ENCODE results near the gene ATP5F1E.
"Not testable (repeated sequence)": the region's sequence is repeated elsewhere in the genome, so short reads cannot be mapped to it uniquely, and the experiment has no call there.

ATP5F1E gene

GRCh38 chr20:59042796-59043631, 10.9 kb upstream of the ATP5F1E start:
- DNase-seq, result peak; percentile 90

GRCh38 chr20:59042151-59042795, 10.1 kb upstream of the ATP5F1E start, which contains the start of gene PRELID3B:
TSS of gene PRELID3B (minus strand) at chr20:59042786. CDS start at chr20:59042730, 56 bp downstream.
- DNase-seq, result no peak

GRCh38 chr20:59041487-59041886, 9.4 kb upstream of the ATP5F1E start:
- not testable (repeated sequence) for DNase-seq

GRCh38 chr20:59040667-59041066, 8.5 kb upstream of the ATP5F1E start:
- no peak for DNase-seq

- no peak for DNase-seq
Measured at GRCh38 chr20:59039233-59039632, 7.1 kb upstream of the ATP5F1E start.

GRCh38 chr20:59037386-59037785, 5.3 kb upstream of the ATP5F1E start:
- no peak for DNase-seq

- no peak for DNase-seq
Measured at GRCh38 chr20:59035381-59035780, 3.2 kb upstream of the ATP5F1E start.

GRCh38 chr20:59033616-59034165, 1.6 kb upstream of the ATP5F1E start:
- no peak for DNase-seq

- DNase-seq, result no peak
Measured at GRCh38 chr20:59033093-59033492, 958 bp upstream of the ATP5F1E start.

- no peak for DNase-seq
Measured at GRCh38 chr20:59032713-59033059, 551 bp upstream of the ATP5F1E start.

- no peak for DNase-seq
Measured at GRCh38 chr20:59031564-59032022, 542 bp downstream of the ATP5F1E start.

GRCh38 chr20:59030911-59031563, 1.1 kb downstream of the ATP5F1E start:
- DNase-seq, result no peak

- no peak for DNase-seq
Measured at GRCh38 chr20:59028812-59029211, 3.3 kb downstream of the ATP5F1E start.

GRCh38 chr20:59027741-59028320, 4.3 kb downstream of the ATP5F1E start:
- DNase-seq, result no peak

GRCh38 chr20:59026904-59027740, 5.0 kb downstream of the ATP5F1E start:
- no peak for DNase-seq

- DNase-seq, result no peak
Measured at GRCh38 chr20:59025511-59025910, 6.6 kb downstream of the ATP5F1E start.

- no peak for DNase-seq
Measured at GRCh38 chr20:59025086-59025485, 7.0 kb downstream of the ATP5F1E start.

GRCh38 chr20:59024111-59024530, 8.0 kb downstream of the ATP5F1E start:
- no peak for DNase-seq

- DNase-seq, result no peak
Measured at GRCh38 chr20:59023616-59024015, 8.5 kb downstream of the ATP5F1E start.

- no peak for DNase-seq
Measured at GRCh38 chr20:59022754-59023153, 9.4 kb downstream of the ATP5F1E start.

GRCh38 chr20:59020938-59021551, 11.1 kb downstream of the ATP5F1E start:
- DNase-seq, result no peak
